ENCODE results near the gene KRT16.

KRT16 gene

GRCh38 chr17:41561554-41561953 lies 51.0 kb downstream of the KRT16 start:
- no peak for TF ChIP-seq CEBPB (IDR thresholded peaks at IDR 0.05)
- TF ChIP-seq EGR1 (IDR thresholded peaks at IDR 0.05) = no peak
- TF ChIP-seq USF1 (IDR thresholded peaks at IDR 0.05) = no peak
- no peak for TF ChIP-seq REST (IDR thresholded peaks at IDR 0.05; ENCODE audit: low read depth)
- no peak for TF ChIP-seq TAF1 (IDR thresholded peaks at IDR 0.05; ENCODE audit: low read depth)
- TF ChIP-seq FOXM1 (IDR thresholded peaks at IDR 0.05; ENCODE audit: borderline replicate concordance, low read depth) = no peak
- TF ChIP-seq MAX (IDR thresholded peaks at IDR 0.05) = no peak
- no peak for TF ChIP-seq NFIC (IDR thresholded peaks at IDR 0.05)
- no peak for TF ChIP-seq RAD21 (IDR thresholded peaks at IDR 0.05; ENCODE audit: low read depth)
- no peak for TF ChIP-seq TEAD4 (IDR thresholded peaks at IDR 0.05)
- TF ChIP-seq ZBTB7A (IDR thresholded peaks at IDR 0.05; ENCODE audit: low read depth) = no peak
